Measurements from ENCODE around the gene CACNA1C. TPM values are rescaled to one million over a fixed set of nuclear protein-coding genes. Genes with fewer than 3 reads are reported as not detected.

The CACNA1C gene
- polyA plus RNA-seq, 1 of the 3 experiments (the other 2 are of a cell fraction), result 1.5 TPM

- H3K4me2 ChIP-seq, result no peak overlapping the region
- no peaks in the 10 kb centered on the region for H3K36me3 ChIP-seq (replicated peaks in 1 of 2; ENCODE audit: control insufficient read depth in 1 of 2, insufficient read depth in 2 of 2, low read length in 1 of 2)
- POLR2A ChIA-PET, result no interaction called here
- DNase-seq, result no peak
- H3K4me3 ChIP-seq (ENCODE audit: low read depth in 2 of 2, low read length in 1 of 2), result no peak overlapping the region
- no peak overlapping the region for H3K27ac ChIP-seq (ENCODE audit: low read depth in 2 of 2, low read length in 1 of 2)
- TF ChIP-seq MAX (IDR thresholded peaks at IDR 0.05; ENCODE audit: low read depth), result no peak
- TF ChIP-seq NRF1 (IDR thresholded peaks at IDR 0.05; ENCODE audit: low read depth, low read length), result no peak
- TF ChIP-seq REST (IDR thresholded peaks at IDR 0.05; ENCODE audit: low read depth, low read length), result no peak
- no peak overlapping the region for H2AFZ ChIP-seq (ENCODE audit: low read depth)
- CTCF ChIA-PET, result interaction anchor here (1.8 kb wide), 1 partner anchor 13 kb away, joined by 7 read pairs; no protein-coding TSS in a partner anchor
- H3F3A ChIP-seq (replicated peaks; ENCODE audit: insufficient read depth), result no peaks in the 10 kb centered on the region
- no peak overlapping the region for H3K9ac ChIP-seq
- WGBS (ENCODE audit: low lambda C conversion rate), result 80% methylated on average over 11 of the region's 11 CpGs
- H3K9me3 ChIP-seq, result no peaks in the 10 kb centered on the region
- H3K79me2 ChIP-seq (ENCODE audit: insufficient read depth), result no peaks in the 10 kb centered on the region
- no peaks in the 10 kb centered on the region for H4K20me1 ChIP-seq (ENCODE audit: insufficient read depth)
- no peaks in the 10 kb centered on the region for H3K9me2 ChIP-seq
- H3K4me1 ChIP-seq (ENCODE audit: control insufficient read depth in 1 of 2, insufficient read depth in 2 of 2, low read depth in 1 of 2, low read length in 1 of 2), result peaks cover 0 to 16% of the 10 kb centered on the region in 2 experiments; a peak in 2 of 4 replicates
- no peaks in the 10 kb centered on the region for H3K27me3 ChIP-seq (ENCODE audit: insufficient read depth)
Measured at GRCh38 chr12:2348482-2348852, 295.7 kb downstream of the CACNA1C start.

- H3K27me3 ChIP-seq (ENCODE audit: insufficient read depth), result no peaks in the 10 kb centered on the region
- H3K9me3 ChIP-seq, result no peaks in the 10 kb centered on the region
- H3F3A ChIP-seq (replicated peaks; ENCODE audit: insufficient read depth), result no peaks in the 10 kb centered on the region
- no peaks in the 10 kb centered on the region for H4K20me1 ChIP-seq (ENCODE audit: insufficient read depth)
- no peak overlapping the region for H3K4me3 ChIP-seq (ENCODE audit: low read depth in 2 of 2, low read length in 1 of 2)
- CTCF ChIA-PET, result interaction anchor here (0.6 kb wide), 1 partner anchor 232 kb away, joined by 3 read pairs; no protein-coding TSS in a partner anchor
- POLR2A ChIA-PET, result no interaction called here
- no peaks in the 10 kb centered on the region for H3K79me2 ChIP-seq (ENCODE audit: insufficient read depth)
- H3K9me2 ChIP-seq, result no peaks in the 10 kb centered on the region
- H3K9ac ChIP-seq, result no peak overlapping the region
- TF ChIP-seq NFIC (IDR thresholded peaks at IDR 0.05; ENCODE audit: borderline replicate concordance) (no peak), RCOR1 (IDR thresholded peaks at IDR 0.05; ENCODE audit: low read length) (no peak), JUND (IDR thresholded peaks at IDR 0.05) (no peak), MEF2A (IDR thresholded peaks at IDR 0.05; ENCODE audit: borderline replicate concordance, low read depth) (no peak), FOSL2 (IDR thresholded peaks at IDR 0.05; ENCODE audit: borderline replicate concordance, low read depth) (no peak), USF1 (IDR thresholded peaks at IDR 0.05; ENCODE audit: borderline replicate concordance, low read depth) (no peak), CHD2 (IDR thresholded peaks at IDR 0.05; ENCODE audit: low read length, partially characterized antibody) (no peak), NRF1 (IDR thresholded peaks at IDR 0.05; ENCODE audit: low read depth, low read length) (no peak), MAX (IDR thresholded peaks at IDR 0.05; ENCODE audit: low read depth) (no peak), FOXJ3 (CRISPR knock-in tag; IDR thresholded peaks at IDR 0.05) (no peak), GABPA (IDR thresholded peaks at IDR 0.05; ENCODE audit: low read depth) (no peak), CTCF (IDR thresholded peaks at IDR 0.05) (no peak), FOXM1 (IDR thresholded peaks at IDR 0.05; ENCODE audit: low read depth) (no peak)
- H2AFZ ChIP-seq (ENCODE audit: low read depth), result no peak overlapping the region
- WGBS (ENCODE audit: low lambda C conversion rate), result 74% methylated on average over 5 of the region's 8 CpGs
- H3K27ac ChIP-seq (ENCODE audit: low read depth in 2 of 2, low read length in 1 of 2), result no peak overlapping the region
- no peak overlapping the region for H3K4me2 ChIP-seq
- DNase-seq, result no peak
- peaks cover 0 to 18% of the 10 kb centered on the region in 2 experiments; a peak in 1 of 4 replicates for H3K4me1 ChIP-seq (ENCODE audit: control insufficient read depth in 1 of 2, insufficient read depth in 2 of 2, low read depth in 1 of 2, low read length in 1 of 2)
- no peaks in the 10 kb centered on the region for H3K36me3 ChIP-seq (replicated peaks in 1 of 2; ENCODE audit: control insufficient read depth in 1 of 2, insufficient read depth in 2 of 2, low read length in 1 of 2)
Measured at GRCh38 chr12:2351161-2351560, 298.4 kb downstream of the CACNA1C start.
